Stimulated activated CD8-positive, alpha-beta memory T cell treated with anti-CD3 and anti-CD28 coated beads, Interleukin-7, amount 100 ng/mL, for 1 hour (primary cell): Measurements from ENCODE around the gene SUSD6.

ENCODE experiments used
- DNase-seq, 2 donors: peaks; one replicate each; pipeline ENCODE4 v3.0.0-alpha.2; 2020; ENCODE audit warnings: low read depth in 2 of 2

SUSD6 gene

DNA sequence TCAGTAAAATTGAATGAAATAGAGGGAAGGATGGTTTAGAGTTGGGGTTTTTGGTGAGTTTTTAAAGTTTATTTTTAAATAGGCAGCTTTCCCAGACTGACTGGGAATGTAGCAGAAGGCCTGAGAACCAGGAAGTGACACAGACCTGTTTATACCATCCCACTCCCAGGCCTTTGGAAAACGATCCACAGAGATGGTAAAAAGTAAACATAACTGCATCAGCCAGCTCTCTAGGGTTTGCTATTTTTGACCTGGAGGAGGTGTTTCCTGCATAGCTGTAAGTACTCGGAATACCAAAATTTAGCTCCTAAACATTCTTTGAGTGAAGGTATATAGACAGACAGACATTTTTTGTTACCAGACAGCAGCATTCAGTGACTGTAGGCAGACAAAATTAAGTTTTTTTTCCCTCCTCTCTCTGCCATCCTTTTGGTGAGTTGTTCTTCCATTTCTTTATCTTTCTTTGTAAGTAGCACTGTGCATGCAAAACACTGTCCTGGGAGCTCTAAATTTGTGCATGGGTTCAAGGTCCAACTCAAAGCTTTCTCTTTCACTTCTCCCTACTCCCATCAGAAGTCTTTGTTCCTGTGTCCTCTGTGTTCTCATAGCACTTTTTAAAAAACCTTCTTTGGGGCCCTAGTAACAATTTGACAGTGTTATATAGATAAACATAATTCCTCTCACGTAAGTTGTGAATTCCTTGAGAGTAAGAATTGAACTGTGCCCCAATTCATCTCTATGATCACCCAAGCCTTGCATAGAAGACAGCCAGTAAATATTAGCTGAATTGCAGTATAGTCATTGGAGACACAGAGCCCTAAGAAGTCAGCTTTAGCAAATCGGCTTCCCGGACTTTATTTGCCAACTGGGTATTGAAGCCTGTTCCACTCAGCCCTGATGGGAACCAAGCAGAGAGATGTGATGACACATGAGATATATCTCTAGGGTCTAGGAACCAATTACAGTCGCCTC, 37.4 kb downstream of the SUSD6 start:
- no peak for DNase-seq

DNA sequence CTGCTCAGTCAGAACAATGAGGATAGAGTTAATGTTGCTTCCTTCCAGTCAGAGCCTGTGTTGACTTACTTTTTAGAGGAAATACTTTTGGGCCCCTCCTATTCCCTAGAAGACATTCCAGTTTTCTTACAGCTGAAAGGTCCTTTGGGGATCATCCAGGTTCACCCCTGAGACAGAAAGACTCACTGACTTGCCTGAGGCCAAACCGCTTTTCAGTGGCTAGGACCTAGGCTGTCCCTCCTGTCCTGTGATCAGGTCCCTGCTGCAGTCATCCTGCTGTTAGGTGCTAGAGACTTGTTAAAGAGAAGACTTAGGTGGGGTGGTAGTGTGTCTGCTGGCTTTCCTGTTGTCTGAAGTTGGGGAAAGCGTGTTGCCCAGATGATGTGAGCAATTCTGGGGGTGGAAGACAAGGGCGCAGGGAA, 39.6 kb downstream of the SUSD6 start:
- DNase-seq, result no peak

DNA sequence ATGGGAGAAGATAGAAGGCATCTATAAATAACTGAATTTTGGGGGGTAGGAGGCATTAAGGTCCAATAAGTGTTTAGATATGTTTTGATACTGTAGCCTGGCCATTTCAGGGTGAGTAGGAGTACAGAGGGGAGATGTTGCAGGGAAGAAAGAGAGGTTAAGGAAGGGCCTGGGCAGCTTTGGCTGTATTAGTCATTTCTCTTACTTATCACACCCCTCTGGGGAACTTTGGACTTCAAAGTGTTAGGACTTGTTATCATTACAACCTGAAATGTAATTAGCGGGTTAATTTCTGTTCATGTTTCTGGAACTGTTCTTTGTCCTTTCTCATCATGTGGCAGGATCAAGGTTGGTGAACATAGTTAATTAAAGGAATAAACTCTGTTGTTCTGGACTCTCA, 40.3 kb downstream of the SUSD6 start:
- no peak for DNase-seq

DNA sequence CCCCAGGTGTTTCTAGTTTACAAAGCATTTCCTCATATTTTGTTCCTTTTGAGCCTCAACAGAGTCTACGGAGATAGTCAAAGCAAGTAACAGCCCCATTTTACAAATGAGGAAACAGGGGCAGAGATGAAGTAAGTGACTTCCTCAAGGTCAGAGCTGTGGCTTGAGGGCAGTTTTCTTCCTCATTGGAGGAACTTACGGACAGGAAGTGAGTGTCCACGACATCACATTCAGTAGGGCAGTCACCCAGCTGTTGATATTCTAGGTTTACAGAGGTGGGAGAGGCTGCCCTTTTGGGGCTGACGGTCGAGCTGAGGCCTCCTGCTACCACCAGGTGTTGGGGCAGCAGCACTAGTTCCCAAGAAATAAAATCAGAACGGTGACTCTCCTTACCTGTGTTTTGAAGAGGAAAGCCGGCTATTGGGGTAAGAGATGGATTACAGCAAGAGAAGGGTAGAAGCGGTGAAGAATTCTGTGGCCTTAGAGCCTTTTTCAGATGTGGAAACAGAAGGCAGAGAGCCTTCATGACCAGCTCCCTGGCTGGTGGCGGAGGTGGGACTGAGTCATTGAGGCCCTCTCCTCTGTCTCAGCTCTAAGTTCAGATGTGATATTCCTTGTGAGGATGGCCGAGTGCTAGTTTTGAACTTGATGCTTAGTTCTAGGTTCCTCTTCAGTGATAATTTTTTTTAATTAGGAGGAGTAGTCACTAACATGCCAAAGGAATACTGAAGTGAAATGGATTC, 41.7 kb downstream of the SUSD6 start:
- DNase-seq, result no peak

DNA sequence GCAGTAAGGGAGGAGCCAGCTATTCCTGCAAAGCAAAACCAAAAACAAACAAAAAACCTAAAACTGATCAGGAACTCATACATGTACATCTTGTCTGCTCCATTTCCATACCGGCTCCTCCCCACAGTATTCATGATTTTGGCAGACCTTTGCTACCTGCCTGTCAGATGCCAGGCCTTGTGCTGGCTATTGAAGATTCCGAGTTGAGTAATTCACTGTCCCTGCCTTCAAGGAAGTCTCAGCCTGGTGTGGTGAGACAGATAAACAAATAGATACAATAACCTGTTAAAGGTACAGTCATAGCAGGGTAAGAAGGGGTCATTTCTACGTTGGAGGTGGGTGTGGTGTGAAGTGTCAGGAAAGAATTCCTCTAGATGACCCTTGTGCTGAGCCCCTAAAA, 42.7 kb downstream of the SUSD6 start:
- DNase-seq, result no peak

DNA sequence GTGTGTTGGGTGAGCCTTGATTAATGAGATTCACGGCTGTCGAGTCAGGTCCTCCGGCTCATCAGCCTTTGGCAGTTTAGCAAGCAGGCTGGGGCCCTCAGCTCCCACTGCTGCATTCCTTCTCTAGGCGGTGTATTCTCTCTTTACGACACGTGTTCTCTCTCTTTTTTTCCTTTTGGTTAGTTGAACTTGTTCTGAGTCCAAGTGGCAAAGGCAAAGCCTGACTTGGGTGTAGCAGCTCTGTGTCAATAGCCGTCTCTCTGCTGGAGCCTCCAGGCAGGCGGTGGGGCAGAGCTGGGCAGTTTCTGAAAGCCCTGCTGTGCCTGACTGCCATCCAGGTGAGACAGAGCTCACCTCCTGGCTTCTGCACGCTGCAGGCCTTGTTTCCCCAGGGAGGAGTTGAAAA, 46.6 kb downstream of the SUSD6 start:
- no peak for DNase-seq

DNA sequence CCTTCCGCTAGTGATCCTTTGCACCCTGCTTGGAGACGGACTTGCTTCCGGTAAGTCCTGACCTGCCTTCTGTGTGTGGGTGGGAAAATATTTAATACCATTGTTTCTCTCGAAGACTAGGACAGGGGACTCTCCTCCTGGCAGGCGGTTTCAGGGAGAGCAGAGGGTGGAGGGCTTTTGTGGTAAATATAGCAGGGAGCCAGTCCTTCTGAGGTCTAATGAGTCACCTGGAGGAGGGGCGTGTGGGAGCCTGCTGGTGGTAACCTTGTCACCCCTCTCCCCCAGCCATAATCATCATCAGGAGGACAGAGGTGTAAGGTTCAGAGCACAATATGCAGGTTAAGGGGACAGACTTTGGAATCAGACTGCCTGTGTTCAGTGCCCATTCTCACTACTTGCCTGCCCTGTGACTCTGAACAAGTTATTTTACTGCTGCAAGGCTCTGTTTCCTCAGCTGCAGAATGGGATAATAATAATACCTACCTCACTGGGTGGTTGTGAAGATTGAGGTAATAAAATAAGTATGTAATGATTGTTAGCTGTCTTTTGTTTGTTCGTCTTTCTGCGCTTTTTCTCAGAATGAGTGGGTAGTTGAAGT, 47.4 kb downstream of the SUSD6 start:
- no peak for DNase-seq

DNA sequence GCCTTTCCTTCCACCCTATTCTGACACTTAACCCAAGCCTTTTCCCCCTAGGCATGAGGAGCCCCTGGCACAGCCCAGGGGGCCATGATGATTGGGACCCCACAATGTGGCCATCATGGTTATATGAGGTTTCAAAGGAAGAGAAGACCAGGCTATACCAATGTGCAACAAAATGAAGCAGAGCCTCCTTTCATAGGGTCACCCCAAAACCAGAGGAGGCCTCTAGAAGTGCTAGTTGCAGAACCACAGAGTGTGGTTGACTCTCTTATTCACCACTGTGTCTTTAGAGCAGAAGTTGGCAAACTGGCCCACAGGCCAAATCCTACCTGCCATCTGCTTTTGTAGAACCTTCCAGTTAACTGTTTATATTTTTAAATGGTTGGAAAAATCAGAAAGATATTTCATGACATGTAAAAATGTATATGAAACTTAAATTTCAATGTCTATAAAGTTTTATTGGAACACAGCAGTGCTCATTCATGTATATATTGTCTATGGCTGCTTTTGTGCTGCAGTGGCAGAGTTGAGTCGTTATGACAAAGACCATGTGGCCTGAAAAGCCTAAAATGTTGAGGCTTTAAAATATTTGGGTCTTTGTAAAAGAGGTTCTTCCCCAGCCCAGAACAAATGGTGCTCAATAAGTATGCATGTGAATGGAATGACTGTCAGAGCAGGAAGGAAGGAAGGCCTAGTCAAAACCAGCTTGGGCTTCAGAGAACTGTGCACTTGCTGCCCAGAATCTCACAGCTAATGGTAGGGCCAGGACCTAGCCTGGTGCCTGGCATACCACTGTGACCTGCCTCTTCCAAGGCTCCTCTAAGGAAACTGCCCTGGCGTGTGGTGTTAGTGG, 49.2 kb downstream of the SUSD6 start:
- no peak for DNase-seq

DNA sequence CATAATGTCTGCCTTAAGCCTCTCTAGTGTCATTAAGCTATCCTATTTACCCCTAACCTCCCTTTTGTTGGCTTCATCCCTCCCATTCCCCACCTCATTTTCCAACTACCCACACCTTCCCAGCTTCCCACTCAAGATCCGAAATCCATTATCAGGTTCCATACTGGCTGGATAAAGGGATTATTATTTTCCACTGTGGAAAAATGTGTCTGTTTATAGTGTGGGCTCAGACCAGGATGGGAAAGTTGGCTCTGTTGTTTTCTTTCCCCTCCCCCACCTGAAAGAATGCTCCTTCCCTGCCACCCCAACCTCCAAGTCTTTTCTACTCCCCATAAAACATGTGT, 49.8 kb downstream of the SUSD6 start:
- DNase-seq, result no peak

DNA sequence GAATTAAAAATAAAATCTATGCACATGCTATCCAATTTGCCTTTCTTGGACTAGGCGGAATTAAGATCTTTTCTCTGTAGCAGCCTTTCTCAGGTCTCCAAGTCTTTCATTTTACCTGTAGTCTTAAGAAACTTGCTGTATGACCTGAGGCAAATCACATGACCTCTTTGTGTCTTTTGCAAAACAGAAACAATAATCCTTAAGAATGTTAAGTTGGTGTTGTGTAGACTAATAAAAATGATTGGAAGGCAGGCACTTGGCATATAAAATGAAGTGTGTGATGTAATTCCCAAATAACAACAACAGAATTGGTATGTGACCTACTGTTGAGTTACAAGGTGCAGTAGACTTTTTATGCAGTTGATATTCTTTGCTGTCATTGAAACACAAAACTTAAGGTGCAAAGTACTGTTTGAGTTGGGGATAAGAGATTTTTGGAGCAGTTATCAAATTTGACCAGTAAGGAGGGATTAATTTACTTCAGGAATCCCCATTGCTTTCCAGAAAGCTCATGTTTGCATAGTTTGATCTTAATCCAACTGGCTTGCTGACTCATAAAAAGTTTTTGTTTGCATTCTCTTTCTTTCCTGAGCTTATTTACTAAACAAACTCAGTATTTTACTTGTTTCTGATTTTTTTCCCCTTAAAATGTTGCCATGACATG, 51.4 kb downstream of the SUSD6 start:
- no peak for DNase-seq

DNA sequence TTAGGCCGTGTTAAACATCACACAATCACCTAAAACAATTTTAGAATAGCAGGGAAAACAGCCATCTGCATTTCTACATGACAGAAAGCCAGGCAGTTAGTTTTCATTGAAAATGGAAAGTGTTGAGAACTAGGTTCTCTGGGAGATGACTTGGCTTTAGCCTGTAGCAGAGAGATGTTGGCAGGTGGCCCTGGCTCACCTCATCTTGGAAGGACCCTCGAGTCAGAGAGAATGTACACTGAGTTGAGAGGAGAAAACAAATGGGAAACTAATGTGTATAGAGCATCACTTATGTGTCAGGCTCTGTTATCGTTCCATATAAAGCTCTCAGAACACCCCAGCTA, 51.9 kb downstream of the SUSD6 start:
- DNase-seq, result no peak

DNA sequence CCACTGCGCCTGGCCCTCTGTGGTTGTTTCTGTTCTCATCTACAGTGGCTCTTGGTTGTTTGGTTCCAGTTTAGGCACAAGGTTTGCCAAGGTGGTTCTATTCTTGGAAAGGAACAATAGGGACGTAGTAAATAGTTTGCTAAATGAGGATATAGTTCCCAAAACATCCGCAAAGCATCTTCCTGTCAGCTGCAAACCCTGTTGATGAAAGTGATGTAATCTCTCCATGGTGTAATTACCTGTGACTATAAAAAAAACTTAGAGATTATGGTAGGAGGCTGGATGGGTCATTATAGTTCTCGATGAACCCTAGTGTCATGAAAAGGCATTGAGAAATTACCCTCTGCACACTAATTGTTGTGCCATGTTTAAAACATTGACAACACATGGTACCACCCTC, 52.9 kb downstream of the SUSD6 start:
- DNase-seq, result no peak

DNA sequence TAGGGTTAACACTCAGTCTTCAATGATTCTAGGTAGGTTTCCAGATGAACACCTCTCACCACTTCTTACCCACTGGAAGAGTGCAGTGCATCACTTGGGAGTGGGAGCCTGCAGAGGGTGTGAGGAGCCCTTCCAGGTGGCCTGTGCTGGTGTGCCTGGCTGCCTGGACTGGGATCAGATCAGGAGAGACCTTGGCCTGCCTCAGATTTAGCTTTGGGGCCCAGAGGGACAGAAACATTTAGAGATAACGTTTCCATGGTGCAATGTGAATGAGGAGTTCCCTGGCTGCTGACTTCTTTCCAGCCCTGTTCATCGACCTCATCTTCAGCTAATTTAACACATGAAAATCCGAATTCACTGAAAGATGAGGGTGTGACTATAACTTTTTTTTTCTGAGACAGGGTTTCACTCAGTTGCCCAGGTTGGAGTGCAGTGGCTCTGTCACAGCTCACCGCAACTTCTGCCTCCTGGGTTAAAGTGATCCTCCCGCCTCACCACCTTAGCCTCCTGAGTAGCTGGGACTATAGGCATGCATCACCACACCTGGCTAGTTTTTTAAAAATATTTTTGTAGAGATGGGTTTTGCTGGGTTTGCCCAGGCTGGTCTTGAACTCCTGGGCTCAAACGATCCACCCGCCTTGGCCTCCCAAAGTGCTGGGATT, 53.6 kb downstream of the SUSD6 start:
- DNase-seq, result no peak

DNA sequence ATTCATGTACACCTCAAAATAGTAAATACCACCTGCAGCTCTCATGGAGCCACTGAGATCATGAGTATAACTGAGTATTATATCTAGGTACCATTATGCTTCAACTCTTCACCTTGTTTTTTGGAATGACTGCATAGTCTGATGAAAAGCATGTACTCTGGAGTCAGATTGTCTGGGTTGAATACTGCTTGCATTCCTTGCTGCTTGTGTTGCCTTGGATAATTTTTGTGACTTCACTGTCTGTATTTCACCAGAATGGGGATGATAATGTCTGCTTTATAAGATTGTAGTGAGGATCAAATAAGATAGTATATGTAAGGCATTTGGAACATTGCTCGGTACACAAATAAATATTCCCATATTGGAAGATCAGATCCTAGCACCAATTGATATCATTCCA, 54.2 kb downstream of the SUSD6 start:
- no peak for DNase-seq

DNA sequence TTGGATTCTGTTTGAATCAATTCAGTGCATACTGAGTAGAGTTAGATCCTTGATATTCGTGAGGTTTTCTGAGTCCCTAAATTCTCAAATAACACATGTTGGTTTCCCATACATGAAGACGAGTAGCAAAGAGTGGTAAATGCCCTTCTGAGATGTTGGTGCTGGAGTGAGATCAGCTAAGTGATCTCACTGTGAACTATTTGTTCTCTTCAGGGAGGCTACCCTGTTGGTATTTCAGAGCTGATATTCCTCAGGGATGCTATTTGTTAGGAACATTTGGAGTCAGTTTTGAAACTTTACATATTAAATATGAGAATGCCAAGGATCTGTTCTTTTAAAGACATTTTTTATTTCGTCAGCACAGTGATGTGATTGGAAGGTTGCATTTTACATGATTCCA, 54.7 kb downstream of the SUSD6 start:
- DNase-seq, result no peak

DNA sequence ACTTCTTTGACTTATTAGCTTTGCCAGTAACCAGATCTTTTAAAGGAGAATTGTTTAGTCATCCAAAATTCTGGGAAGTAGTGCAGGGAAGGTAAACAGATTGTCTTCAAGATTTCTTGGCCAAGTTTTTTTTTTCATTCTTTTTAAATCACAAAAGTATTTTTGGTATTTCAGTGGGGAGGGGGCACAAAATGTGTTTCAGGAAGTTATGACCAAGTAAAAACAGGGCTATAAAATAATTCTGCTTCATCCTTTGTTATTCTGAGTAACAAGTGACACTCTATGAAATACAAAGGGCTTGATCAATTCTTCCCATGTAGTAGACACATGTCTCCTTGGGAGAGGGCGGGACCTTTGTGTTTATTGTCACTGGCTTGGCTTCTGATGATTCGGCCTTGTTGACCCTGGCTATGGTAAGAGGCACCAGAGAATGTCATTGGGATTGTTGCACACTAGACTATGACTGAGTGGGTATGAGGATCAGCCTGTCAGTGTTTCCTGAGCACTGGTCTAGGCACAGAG, 55.4 kb downstream of the SUSD6 start:
- DNase-seq, result no peak

DNA sequence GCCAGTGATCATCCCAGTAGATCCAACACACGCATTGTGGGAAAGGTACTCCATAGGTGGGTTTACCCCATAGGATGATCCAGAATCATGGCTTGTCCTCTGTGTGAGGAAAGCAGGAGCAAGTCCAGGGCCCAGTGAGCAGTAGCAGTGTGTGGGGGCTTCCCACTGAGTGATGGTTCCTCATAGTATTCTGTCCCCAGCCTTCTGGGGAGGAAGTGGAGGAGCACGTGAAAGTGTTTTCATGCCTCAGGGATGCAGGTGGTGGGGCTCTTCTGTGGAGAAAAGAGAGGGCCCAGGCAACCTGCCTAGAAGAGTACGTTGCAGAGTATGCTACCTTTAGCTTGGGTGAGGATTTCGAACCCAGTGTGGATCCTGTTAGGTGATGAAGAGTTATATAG, 56.5 kb downstream of the SUSD6 start:
- DNase-seq, result no peak

DNA sequence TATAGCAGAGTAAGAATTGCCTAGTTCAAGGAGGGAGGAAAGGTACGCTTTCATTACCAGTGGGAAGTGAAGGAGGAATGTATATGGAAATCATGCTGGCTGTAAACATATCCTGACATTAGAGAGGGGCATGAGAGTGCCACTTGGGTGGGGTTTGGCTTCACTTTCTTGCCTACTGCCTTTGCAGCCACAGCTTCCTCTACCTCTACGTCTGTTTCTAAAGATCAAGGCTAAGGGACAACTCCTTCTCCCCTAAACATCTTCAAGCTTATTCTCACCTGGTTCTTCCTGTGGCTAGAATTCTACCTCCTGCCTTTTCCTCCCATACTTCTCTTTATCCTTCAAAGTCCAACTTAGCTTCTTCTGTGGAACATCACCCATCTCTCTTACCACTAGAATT, 58.0 kb downstream of the SUSD6 start:
- no peak for DNase-seq

DNA sequence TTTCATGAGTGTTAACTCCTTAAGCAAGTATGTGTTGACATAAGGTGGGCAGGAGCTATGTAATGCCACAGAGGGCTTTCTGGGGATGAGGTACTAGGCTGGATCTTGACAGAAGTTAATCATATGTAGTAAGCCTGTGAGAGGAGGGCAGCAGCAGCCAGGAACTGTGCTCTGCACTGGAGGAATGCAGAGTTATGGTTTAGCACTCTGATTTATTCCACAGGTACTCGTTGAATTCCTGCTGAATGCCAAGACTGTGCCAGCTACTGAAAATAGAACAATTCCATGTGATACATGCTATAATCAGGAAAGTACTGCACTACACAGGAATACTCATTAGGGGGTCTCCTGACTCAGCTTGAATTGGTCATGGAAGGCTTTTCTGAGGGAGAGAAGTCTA, 58.7 kb downstream of the SUSD6 start:
- no peak for DNase-seq

DNA sequence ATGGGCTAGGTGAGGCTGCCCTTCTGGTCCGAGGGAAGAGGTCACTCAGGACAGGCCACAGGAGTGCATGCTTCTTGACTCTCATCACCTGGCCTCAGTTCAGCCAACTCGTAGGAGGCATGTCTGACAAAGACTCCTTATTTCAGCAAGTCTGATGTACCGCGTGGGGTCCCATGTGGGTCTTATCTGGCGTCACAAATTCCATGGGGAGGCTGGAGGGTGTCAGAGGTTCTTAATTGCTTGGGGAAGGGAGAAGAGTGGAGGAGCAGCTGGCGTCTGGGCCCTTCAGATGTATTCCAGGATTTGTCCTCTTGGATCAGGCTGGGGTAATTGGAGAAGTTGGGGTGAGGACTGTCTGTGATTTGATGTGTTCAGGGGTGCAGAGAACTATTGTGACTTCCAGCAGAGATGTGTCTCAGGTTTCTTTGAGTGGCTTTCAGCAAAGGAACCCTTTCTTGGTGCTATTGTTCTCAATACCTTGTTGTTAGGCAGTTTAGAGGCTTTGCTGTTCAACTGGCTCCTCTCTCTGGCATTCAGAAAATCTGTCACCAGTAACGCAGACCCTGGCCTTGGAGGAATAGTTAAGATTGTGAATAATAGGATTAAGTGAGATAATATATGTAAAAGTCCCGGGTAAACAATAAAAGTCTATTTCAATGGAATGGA, 60.1 kb downstream of the SUSD6 start:
- no peak for DNase-seq
